ENCODE measurements around the gene KLF7. TPM values are rescaled to one million over a fixed set of nuclear protein-coding genes. Genes with fewer than 3 reads are reported as not detected.

The KLF7 gene
- total RNA-seq, 4 donors from 2014 or later, result 23.0 to 76.3 (median 32.4) TPM

DNA sequence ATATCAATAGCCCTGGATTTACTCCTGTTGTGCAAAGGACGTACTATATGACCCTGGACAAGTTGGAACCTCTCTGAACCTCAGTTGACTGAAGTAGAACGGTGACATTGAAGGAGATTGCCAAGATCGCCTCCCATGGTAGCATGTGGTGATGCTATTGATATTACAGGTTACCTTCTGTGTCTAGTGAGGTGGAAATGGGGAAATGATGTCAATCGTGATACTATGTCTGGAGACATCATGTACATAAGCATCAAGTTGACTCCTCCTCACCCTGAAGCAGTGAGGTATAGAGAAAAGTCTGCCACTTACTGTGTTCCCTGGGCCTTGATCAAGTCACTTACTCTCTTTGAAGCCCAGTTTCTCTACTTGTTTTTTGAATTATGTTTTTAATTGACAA is 93.9 kb downstream of the KLF7 start:
- ATAC-seq (ENCODE audit: low FRiP score) (no peak), DNase-seq (ENCODE audit: low spot score) (no peak)
- TF ChIP-seq, protein P1, sequence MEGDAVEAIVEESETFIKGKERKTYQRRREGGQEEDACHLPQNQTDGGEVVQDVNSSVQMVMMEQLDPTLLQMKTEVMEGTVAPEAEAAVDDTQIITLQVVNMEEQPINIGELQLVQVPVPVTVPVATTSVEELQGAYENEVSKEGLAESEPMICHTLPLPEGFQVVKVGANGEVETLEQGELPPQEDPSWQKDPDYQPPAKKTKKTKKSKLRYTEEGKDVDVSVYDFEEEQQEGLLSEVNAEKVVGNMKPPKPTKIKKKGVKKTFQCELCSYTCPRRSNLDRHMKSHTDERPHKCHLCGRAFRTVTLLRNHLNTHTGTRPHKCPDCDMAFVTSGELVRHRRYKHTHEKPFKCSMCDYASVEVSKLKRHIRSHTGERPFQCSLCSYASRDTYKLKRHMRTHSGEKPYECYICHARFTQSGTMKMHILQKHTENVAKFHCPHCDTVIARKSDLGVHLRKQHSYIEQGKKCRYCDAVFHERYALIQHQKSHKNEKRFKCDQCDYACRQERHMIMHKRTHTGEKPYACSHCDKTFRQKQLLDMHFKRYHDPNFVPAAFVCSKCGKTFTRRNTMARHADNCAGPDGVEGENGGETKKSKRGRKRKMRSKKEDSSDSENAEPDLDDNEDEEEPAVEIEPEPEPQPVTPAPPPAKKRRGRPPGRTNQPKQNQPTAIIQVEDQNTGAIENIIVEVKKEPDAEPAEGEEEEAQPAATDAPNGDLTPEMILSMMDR (IDR thresholded peaks at IDR 0.05), result no peak

DNA sequence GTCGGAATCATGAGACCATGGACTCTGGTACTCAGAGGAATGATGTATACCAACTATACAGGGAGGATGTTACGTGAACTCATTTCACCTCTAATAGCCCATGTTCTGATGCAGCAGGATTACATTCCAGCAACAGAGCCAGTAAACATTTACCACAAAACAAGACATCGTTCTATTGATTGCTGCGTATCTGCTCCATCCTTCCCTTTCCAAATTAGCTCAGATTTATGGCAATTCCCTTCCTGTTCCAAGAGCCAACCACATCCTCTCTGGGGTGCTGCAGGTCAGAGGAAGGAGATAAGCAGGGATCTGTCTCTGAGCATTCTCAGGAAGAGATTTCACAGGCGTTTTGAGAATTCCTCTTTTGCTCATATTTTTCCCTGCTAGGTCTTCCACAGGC is 98.3 kb downstream of the KLF7 start:
- DNase-seq (ENCODE audit: low spot score) (no peak), ATAC-seq (ENCODE audit: low FRiP score) (no peak)
- TF ChIP-seq, protein P1 (IDR thresholded peaks at IDR 0.05), result no peak

DNA sequence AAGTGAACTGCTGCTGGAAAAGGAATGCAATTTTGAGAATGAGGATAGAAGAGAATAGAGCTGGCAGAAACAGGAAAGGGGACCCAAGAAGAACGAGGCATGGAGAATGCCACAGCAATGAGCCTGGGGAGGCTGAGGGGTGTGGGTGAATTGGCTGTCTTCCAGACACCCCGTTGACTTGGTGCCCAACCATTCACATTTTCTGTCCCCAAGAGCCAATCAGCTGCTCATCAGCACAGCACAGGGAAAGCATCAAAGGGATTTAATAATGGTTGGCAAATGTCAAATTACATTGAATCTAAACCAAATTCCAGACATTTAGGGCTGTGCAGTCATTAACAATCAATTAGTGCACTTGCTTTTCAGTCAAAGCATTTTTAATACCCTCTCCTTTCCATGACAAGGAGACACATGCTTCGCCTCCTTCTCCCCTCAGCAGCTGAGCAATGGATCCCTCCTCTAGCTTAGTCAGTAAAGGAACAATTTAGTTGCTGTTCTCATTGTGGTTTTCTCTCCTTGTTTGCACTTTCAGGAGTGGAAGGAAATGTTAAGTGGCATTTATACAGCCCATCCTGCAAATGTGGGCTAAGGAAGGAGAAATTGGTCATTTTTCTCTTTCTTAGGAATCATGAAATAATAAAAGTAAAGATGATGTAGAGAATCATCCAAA is 98.8 kb downstream of the KLF7 start:
- DNase-seq (ENCODE audit: low spot score) (no peak), ATAC-seq (ENCODE audit: low FRiP score) (no peak)
- TF ChIP-seq, protein P1 (IDR thresholded peaks at IDR 0.05), result no peak

DNA sequence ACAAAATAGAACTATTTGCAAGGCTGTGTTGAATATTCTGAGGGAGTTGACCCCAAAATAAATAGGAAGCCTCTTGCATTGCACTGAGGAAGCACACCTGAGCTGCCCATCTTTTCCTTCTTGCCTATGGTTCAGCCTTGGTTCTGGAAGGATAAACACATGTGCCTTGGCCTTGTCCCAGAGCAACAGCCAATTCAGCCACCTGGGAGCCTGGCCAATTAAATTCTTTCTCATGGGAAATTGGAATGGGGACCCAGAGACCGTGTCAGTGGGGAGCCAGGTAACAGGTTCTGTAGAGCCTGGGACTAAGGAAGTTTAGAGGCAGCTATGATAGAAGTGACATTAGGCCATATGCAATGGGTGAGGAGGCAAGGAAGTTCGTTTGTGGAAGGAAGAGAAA is 99.6 kb downstream of the KLF7 start:
- ATAC-seq (ENCODE audit: low FRiP score) (no peak), DNase-seq (ENCODE audit: low spot score) (no peak)
- TF ChIP-seq, protein P1 (IDR thresholded peaks at IDR 0.05), result no peak

DNA sequence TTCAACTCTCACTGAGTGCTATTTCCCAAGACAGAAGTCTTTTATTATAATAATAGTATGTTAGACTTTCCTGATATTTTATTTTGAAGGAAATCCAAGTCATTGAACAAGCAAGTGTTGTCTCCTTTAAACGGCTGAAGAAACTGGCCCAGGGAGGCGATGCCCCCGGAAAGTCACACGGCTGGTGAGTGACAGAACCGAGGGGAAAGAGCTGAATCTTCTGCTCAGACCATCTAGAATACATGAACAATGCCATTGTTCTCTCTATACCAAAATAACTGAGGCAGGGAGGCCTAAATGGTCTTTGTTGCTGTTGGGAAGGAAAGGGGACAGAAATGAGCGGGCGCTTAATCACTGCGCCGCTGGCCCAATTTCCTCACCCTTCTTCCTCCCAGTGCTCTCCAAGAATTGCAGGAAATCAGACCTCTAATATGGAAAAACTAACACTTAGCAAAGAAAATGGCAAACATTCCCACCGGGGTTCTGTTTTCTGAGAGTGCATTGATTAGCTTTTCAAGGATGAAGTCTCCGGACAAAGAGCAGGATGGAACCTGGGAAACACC is 101.5 kb downstream of the KLF7 start:
- no peak for ATAC-seq (ENCODE audit: low FRiP score)
- no peak for DNase-seq (ENCODE audit: low spot score)
- TF ChIP-seq, protein P1 (IDR thresholded peaks at IDR 0.05), result no peak

DNA sequence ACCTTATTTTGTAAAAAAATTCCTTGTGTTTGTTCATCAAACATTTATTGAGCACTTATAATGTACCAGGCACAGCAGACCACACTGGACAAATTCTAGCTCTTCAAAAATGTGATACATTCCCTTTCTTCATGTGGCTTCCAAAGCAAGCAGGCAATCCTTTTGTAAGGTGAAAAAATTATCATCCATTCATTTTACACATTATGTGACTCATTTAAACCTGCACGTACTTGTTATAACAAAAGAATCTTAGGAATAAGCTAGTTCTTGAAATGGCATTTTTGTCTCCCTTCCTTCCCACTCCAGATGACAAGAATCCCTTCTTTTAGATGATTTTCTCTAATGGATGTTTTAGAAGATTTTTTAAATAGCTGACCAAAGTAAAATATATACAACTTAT is 104.6 kb downstream of the KLF7 start:
- ATAC-seq (ENCODE audit: low FRiP score), result no peak
- TF ChIP-seq, protein P1 (IDR thresholded peaks at IDR 0.05), result no peak
- no peak for DNase-seq (ENCODE audit: low spot score)

DNA sequence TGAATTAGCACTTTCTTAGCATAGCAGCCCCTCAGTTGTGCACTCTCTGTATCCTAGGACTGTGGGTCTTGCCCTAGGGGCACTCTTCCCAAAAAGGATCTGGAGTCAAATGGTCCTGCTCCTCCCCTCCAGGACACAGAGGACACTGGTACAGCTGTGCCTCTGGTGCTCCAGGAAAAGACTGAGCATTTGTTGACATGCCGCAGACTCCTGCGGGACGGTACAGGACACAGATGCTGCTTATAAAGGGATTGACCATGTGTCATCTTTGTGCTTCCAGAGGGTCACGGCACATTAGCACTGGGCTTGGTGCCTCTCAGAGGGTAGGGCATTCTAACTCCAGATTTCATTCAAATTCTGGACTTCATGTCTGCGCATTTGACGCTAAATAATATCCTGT is 110.5 kb downstream of the KLF7 start:
- DNase-seq (ENCODE audit: low spot score) (no peak), ATAC-seq (ENCODE audit: low FRiP score) (no peak)
- TF ChIP-seq, protein P1 (IDR thresholded peaks at IDR 0.05), result no peak

All from omental fat pad (tissue), 4 donors.